Ovary (tissue), 3 donors: ENCODE data around the gene TSPYL4.

Experiments
- EP300 ChIP-seq: sonication (generic); formaldehyde crosslinking; IDR thresholded peaks from one replicate; pipeline ENCODE4 v1.6.1; 2017; ENCODE audit warnings: antibody characterized with exemption
- POLR2A ChIP-seq: fragments of 450-650 bp; IDR thresholded peaks from one replicate; pipeline ENCODE4 v1.6.1; 2017; ENCODE audit warnings: antibody characterized with exemption, mild to moderate bottlenecking, moderate library complexity
- TF ChIP-seq, protein P1 (sequence below), 3 donors: fragments of 450-650 bp in 2 of 3; fragments of 200-600 bp in 1 of 3; IDR thresholded peaks; one replicate each; pipeline versions ENCODE4 v1.5.1 to v1.8.0; 2016 to 2022; ENCODE audit warnings: antibody characterized with exemption in 3 of 3, mild to moderate bottlenecking in 1 of 3
- donor health status: DM: no; HTN: no; CAD: no.

DNA sequence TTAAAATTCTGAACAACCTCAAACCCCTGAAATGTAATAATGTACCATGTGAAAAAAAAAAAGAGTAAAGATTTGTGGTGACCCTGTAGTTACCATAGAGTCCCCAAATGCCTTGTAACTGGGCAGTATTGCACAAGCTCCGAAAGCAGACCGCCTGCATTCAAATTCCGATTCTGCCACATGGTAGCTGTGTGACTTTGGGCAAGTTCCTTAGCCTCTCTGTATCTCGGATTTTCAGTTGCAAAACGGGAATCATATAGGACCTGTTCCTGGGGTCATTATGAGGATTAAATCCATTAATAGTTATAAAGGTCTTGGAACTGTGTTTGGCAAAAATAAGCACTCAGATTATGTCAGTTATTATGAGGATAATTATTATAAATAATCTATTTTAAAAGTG lies 43.6 kb downstream of the TSPYL4 start:
- TF ChIP-seq POLR2A (no peak), EP300 (no peak)
- TF ChIP-seq, protein P1, sequence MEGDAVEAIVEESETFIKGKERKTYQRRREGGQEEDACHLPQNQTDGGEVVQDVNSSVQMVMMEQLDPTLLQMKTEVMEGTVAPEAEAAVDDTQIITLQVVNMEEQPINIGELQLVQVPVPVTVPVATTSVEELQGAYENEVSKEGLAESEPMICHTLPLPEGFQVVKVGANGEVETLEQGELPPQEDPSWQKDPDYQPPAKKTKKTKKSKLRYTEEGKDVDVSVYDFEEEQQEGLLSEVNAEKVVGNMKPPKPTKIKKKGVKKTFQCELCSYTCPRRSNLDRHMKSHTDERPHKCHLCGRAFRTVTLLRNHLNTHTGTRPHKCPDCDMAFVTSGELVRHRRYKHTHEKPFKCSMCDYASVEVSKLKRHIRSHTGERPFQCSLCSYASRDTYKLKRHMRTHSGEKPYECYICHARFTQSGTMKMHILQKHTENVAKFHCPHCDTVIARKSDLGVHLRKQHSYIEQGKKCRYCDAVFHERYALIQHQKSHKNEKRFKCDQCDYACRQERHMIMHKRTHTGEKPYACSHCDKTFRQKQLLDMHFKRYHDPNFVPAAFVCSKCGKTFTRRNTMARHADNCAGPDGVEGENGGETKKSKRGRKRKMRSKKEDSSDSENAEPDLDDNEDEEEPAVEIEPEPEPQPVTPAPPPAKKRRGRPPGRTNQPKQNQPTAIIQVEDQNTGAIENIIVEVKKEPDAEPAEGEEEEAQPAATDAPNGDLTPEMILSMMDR (IDR thresholded peaks at IDR 0.05) = no peak
